CD4-positive, CD25-positive, alpha-beta regulatory T cell (primary cell): ENCODE measurements around the gene PDIA5. TPM values are rescaled to one million over a fixed set of nuclear protein-coding genes. Genes with fewer than 3 reads are reported as not detected.
A peak's percentile ranks its signal among the peaks of the same experiment; 100 is the strongest.

ENCODE experiments used
- ATAC-seq, 2 donors: fragments of 150-1000 bp; cut with Tn5 transposase; one replicate each; pipeline ENCODE4 v1.10.0; 2021; ENCODE audit warnings: low read depth in 2 of 2, moderate number of reproducible peaks in 2 of 2, moderate library complexity in 1 of 2
- DNase-seq, 3 donors: peaks; one replicate each; pipeline versions ENCODE4 v3.0.0 to v3.0.0-alpha.2; 2012 to 2022; ENCODE audit warnings: mixed read lengths in 1 of 3
- H3K27ac ChIP-seq: one replicate; pipeline ENCODE4 v1.7.0; 2013; ENCODE audit warnings: mild to moderate bottlenecking, low read length; ENCODE audit not compliant: insufficient read depth, poor library complexity, severe bottlenecking
- H3K27me3 ChIP-seq: one replicate; pipeline ENCODE4 v1.7.0; 2013; ENCODE audit warnings: low read length; ENCODE audit not compliant: control insufficient read depth, insufficient read depth
- H3K36me3 ChIP-seq: one replicate; pipeline ENCODE4 v1.7.0; 2013; ENCODE audit warnings: mild to moderate bottlenecking, low read length, moderate library complexity; ENCODE audit not compliant: control insufficient read depth, insufficient read depth
- H3K4me1 ChIP-seq: 2 replicates; pipeline ENCODE4 v1.7.0; 2013; ENCODE audit warnings: mild to moderate bottlenecking, low read length; ENCODE audit not compliant: insufficient read depth, control insufficient read depth, poor library complexity, severe bottlenecking
- H3K4me3 ChIP-seq: one replicate; pipeline ENCODE4 v1.7.0; 2013; ENCODE audit warnings: low read depth, mild to moderate bottlenecking, low read length, moderate library complexity
- H3K9me3 ChIP-seq, 2 experiments: 1 replicate in 1 of 2; 2 replicates in 1 of 2; pipeline ENCODE4 v1.7.0; 2013; ENCODE audit warnings: low read length in 2 of 2, mild to moderate bottlenecking in 1 of 2, moderate library complexity in 1 of 2; ENCODE audit not compliant: control insufficient read depth in 2 of 2
- H3K27ac Mint-ChIP-seq, 3 donors: one replicate each; pipeline ENCODE4 v1.8.0; 2020 to 2022; ENCODE audit warnings: mild to moderate bottlenecking in 3 of 3, mixed read lengths in 3 of 3, moderate library complexity in 2 of 3
- H3K27me3 Mint-ChIP-seq: one replicate; pipeline ENCODE4 v1.8.0; 2022; ENCODE audit warnings: mild to moderate bottlenecking, mixed read lengths
- H3K36me3 Mint-ChIP-seq: one replicate; pipeline ENCODE4 v1.8.0; 2020; ENCODE audit warnings: mixed read lengths
- H3K4me1 Mint-ChIP-seq, 4 donors: one replicate each; pipeline ENCODE4 v1.8.0; 2020 to 2022; ENCODE audit warnings: mixed read lengths in 4 of 4, mild to moderate bottlenecking in 1 of 4
- H3K4me3 Mint-ChIP-seq, 4 donors: one replicate each; pipeline ENCODE4 v1.8.0; 2020 to 2022; ENCODE audit warnings: mild to moderate bottlenecking in 4 of 4, mixed read lengths in 4 of 4, moderate library complexity in 3 of 4
- H3K9me3 Mint-ChIP-seq, 7 donors: one replicate each; pipeline ENCODE4 v1.8.0; 2020 to 2022; ENCODE audit warnings: mixed read lengths in 7 of 7, mild to moderate bottlenecking in 3 of 7, moderate library complexity in 2 of 7
- polyA plus RNA-seq, 4 donors: library from polyadenylated mRNA; unstranded; fragments of 300-500 nt; fragmentation: Illumina TruSeq; gene quantifications; one replicate each; pipeline ENCODE4 v1.2.3, GENCODE V29; 2021
- total RNA-seq: library from RNA; stranded (reverse); gene quantifications from one replicate; pipeline ENCODE4 v1.2.3, GENCODE V29; 2022

Gene PDIA5
- total and polyA plus RNA-seq, 5 donors from 2014 or later = 0.92 to 2.6 (median 1.3) TPM

GRCh38 chr3:123155471-123156011, 88.7 kb downstream of the PDIA5 start:
- H3K27me3 Mint-ChIP-seq = no peaks in the 10 kb centered on the region
- H3K4me1 Mint-ChIP-seq = peaks cover 0 to 2% (median 0%) of the 10 kb centered on the region in 4 donors
- no peak overlapping the region for H3K27ac Mint-ChIP-seq
- Histone ChIP-seq H3K4me3 (no peak overlapping the region), H3K36me3 (no peaks in the 10 kb centered on the region), H3K27me3 (no peaks in the 10 kb centered on the region), H3K9me3 (peaks cover 0 to 6% of the 10 kb centered on the region in 2 experiments), H3K27ac (no peak overlapping the region), H3K4me1 (no peaks in the 10 kb centered on the region)
- H3K36me3 Mint-ChIP-seq = peaks cover 3% of the 10 kb centered on the region
- DNase-seq (no peak), ATAC-seq (no peak)
- peaks cover 0 to 5% (median 0%) of the 10 kb centered on the region in 7 donors for H3K9me3 Mint-ChIP-seq
- no peak overlapping the region for H3K4me3 Mint-ChIP-seq

DNA sequence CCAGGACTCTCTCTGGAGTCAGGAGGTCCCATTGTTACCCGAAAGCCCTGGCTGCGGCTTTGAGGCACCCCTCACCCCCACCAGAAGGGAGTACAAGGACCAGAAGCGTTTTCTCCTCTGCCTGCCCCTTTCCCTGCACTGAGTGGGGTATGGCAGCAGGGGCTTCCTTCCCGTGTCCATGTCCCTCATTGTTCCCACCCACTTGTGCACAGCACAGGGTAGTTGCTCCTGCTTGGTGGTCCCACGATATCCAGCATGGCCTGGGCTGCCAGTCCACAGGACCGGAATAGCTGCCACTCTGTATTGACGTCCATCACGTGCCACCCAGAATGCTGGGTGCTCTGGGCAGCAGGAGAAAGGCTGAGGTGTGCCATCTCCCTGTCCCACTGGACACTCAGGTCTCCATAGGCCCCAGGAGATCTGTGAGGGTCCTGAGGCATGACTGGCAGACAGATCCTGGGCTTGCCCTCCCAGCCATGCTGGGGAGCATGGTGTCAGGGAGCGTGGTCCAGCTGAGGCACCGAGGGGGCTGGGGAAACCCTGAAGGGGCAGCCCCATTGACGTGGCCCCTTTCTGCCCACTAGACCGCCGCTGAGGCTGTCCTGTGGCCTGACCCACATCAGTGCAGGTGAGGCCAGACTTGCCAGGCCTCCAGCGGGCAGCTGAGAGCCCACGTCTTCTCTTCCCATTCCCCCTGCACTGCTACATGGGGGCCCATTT, 89.6 kb downstream of the PDIA5 start:
- DNase-seq = no peak
- no peak overlapping the region for H3K4me3 Mint-ChIP-seq
- ATAC-seq = no peak
- Histone ChIP-seq H3K4me1 (no peaks in the 10 kb centered on the region), H3K36me3 (no peaks in the 10 kb centered on the region), H3K4me3 (no peak overlapping the region), H3K27ac (no peak overlapping the region), H3K9me3 (peaks cover 0 to 6% of the 10 kb centered on the region in 2 experiments), H3K27me3 (no peaks in the 10 kb centered on the region)
- H3K4me1 Mint-ChIP-seq = peaks cover 0 to 2% (median 0%) of the 10 kb centered on the region in 4 donors
- peaks cover 3% of the 10 kb centered on the region for H3K36me3 Mint-ChIP-seq
- no peak overlapping the region for H3K27ac Mint-ChIP-seq
- peaks cover 0 to 5% (median 0%) of the 10 kb centered on the region in 7 donors for H3K9me3 Mint-ChIP-seq
- no peaks in the 10 kb centered on the region for H3K27me3 Mint-ChIP-seq

GRCh38 chr3:123157209-123157597, 90.4 kb downstream of the PDIA5 start:
- H3K36me3 ChIP-seq = no peaks in the 10 kb centered on the region
- Mint-ChIP-seq H3K4me1 (no peaks in the 10 kb centered on the region), H3K27me3 (no peaks in the 10 kb centered on the region), H3K27ac (no peak overlapping the region), H3K9me3 (peaks cover 0 to 3% (median 0%) of the 10 kb centered on the region in 7 donors), H3K4me3 (no peak overlapping the region), H3K36me3 (peaks cover 3% of the 10 kb centered on the region)
- no peak overlapping the region for H3K4me3 ChIP-seq
- H3K4me1 ChIP-seq = no peaks in the 10 kb centered on the region
- H3K9me3 ChIP-seq = peaks cover 0 to under 1% of the 10 kb centered on the region in 2 experiments
- ATAC-seq = no peak
- H3K27ac ChIP-seq = no peak overlapping the region
- H3K27me3 ChIP-seq = no peaks in the 10 kb centered on the region
- no peak for DNase-seq

- Histone ChIP-seq H3K36me3 (no peaks in the 10 kb centered on the region), H3K4me1 (no peaks in the 10 kb centered on the region), H3K4me3 (no peak overlapping the region), H3K27ac (no peak overlapping the region), H3K9me3 (no peaks in the 10 kb centered on the region), H3K27me3 (no peaks in the 10 kb centered on the region)
- Mint-ChIP-seq H3K9me3 (peaks cover 0 to under 1% (median 0%) of the 10 kb centered on the region in 7 donors), H3K27me3 (no peaks in the 10 kb centered on the region), H3K36me3 (peaks cover 3% of the 10 kb centered on the region), H3K4me3 (no peak overlapping the region), H3K4me1 (no peaks in the 10 kb centered on the region), H3K27ac (no peak overlapping the region)
- DNase-seq (no peak), ATAC-seq (no peak)
Measured at GRCh38 chr3:123157598-123158287, 90.9 kb downstream of the PDIA5 start.

GRCh38 chr3:123158330-123158729, 91.5 kb downstream of the PDIA5 start:
- Histone ChIP-seq H3K27ac (no peak overlapping the region), H3K36me3 (no peaks in the 10 kb centered on the region), H3K4me3 (no peak overlapping the region), H3K9me3 (no peaks in the 10 kb centered on the region), H3K27me3 (no peaks in the 10 kb centered on the region), H3K4me1 (no peaks in the 10 kb centered on the region)
- no peak for DNase-seq
- H3K9me3 Mint-ChIP-seq = no peaks in the 10 kb centered on the region
- H3K36me3 Mint-ChIP-seq = peaks cover 3% of the 10 kb centered on the region
- H3K4me3 Mint-ChIP-seq = no peak overlapping the region
- peak overlapping the region in 1 of 3 donors; percentile 80 for H3K27ac Mint-ChIP-seq
- H3K4me1 Mint-ChIP-seq = no peaks in the 10 kb centered on the region
- ATAC-seq = no peak
- H3K27me3 Mint-ChIP-seq = no peaks in the 10 kb centered on the region

GRCh38 chr3:123158899-123159390, 92.1 kb downstream of the PDIA5 start:
- Mint-ChIP-seq H3K9me3 (no peaks in the 10 kb centered on the region), H3K4me1 (no peaks in the 10 kb centered on the region), H3K27ac (no peak overlapping the region), H3K36me3 (peaks cover 3% of the 10 kb centered on the region), H3K4me3 (no peak overlapping the region), H3K27me3 (no peaks in the 10 kb centered on the region)
- Histone ChIP-seq H3K36me3 (no peaks in the 10 kb centered on the region), H3K9me3 (no peaks in the 10 kb centered on the region), H3K27ac (no peak overlapping the region), H3K4me3 (no peak overlapping the region), H3K4me1 (no peaks in the 10 kb centered on the region), H3K27me3 (no peaks in the 10 kb centered on the region)
- no peak for DNase-seq
- no peak for ATAC-seq

DNA sequence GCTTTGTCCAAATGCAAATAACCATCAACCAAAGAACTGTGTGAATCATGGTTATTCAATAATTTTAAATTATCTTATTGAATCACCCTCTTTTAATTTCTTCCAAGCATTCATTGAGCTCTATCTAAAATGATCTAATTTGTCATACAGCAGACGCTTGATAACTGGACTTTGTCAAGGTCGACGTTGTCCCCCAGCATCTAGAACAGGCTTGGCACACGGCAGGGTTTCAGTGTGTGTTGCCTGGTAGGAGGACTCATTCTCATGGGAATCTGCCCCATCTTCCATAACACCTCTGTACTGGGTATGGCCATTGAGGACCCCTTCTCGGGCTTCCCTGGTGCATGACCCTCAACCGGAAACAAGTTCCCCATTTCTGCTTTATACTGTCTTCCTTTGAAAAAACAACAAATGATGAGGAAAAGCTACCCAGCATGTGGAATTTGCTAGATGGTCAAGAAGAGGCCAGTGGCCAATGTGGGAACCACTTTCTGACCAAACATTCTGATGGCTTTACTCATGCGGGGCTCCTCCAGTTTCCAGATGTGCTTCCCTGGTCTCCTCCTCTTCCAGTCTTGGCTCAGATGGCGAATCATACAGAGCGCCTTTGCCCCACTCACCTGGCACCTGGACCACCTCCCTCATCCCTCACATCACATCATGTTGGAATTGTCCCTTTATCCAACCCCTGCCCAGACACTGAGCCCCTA, 93.3 kb downstream of the PDIA5 start:
- Histone ChIP-seq H3K9me3 (no peaks in the 10 kb centered on the region), H3K4me3 (no peak overlapping the region), H3K27me3 (no peaks in the 10 kb centered on the region), H3K36me3 (no peaks in the 10 kb centered on the region), H3K27ac (no peak overlapping the region), H3K4me1 (no peaks in the 10 kb centered on the region)
- H3K27ac Mint-ChIP-seq = no peak overlapping the region
- no peaks in the 10 kb centered on the region for H3K27me3 Mint-ChIP-seq
- H3K36me3 Mint-ChIP-seq = peaks cover 7% of the 10 kb centered on the region
- no peak overlapping the region for H3K4me3 Mint-ChIP-seq
- no peak for DNase-seq
- no peaks in the 10 kb centered on the region for H3K4me1 Mint-ChIP-seq
- no peak for ATAC-seq
- H3K9me3 Mint-ChIP-seq = peaks cover 0 to 3% (median 0%) of the 10 kb centered on the region in 7 donors
